Occipital lobe (tissue), 2 donors: ENCODE data around the gene PDCL3. TPM values are rescaled to one million over a fixed set of nuclear protein-coding genes. Genes with fewer than 3 reads are reported as not detected.
A peak's percentile ranks its signal among the peaks of the same experiment; 100 is the strongest.

ENCODE experiments used
- DNase-seq: peaks from one replicate; lab custom pipeline; 2025; lab: John Stamatoyannopoulos, UW
- total RNA-seq: library from RNA; depleted of rRNA; stranded (reverse); fragments of >200 nt; gene quantifications from one replicate; pipeline ENCODE4 v1.2.3, GENCODE V29; 2014

The PDCL3 gene
- total RNA-seq, 1 donor from 2014 or later: 8.1 TPM

DNA sequence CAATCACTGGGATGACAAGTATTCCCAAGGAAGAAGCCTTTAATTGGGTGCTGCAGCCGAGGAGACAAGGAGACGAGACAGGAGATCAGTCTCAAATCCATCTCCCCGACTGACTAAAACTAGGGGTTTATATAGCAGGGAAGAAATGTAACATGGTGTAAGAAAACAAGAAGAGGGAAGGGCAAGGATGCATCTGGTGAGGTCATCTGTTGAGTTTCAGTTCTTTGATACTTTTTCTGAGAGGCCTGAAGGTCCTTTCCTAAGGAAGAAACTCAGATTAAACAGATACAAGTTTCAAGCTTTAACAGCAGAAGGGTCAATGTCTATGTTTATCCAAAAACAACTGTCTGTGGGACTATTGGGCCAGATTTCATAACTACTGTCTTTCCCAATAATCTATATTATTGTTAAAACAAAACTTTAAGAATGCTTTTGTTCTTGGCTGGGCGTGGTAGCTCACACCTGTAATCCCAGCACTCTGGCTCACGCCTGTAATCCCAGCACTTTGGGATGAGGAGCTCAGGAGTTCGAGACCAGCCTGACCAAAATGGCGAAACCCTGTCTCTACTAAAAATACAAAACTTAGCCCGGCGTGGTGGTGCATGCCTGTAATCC, 2.5 kb upstream of the PDCL3 start:
- no peak for DNase-seq

DNA sequence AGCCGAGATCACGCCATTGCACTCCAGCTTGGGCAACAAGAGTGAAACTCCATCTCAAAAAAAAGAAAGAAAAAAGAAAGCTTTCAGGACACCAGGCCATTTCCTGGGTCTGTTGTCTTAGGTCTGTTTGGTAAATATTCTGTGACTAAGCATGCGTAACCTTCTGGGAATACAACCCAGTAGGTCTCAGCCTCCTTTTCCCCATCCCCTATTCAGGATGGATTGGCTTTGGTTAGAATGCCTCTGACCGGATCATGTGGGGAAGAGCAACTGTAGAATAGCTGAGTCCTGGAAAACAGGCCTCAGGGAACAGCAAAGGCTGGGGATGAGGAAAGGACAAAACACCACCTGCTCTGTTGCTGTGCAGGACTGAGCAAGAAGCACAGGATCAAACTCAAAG, 1.6 kb upstream of the PDCL3 start:
- no peak for DNase-seq

DNA sequence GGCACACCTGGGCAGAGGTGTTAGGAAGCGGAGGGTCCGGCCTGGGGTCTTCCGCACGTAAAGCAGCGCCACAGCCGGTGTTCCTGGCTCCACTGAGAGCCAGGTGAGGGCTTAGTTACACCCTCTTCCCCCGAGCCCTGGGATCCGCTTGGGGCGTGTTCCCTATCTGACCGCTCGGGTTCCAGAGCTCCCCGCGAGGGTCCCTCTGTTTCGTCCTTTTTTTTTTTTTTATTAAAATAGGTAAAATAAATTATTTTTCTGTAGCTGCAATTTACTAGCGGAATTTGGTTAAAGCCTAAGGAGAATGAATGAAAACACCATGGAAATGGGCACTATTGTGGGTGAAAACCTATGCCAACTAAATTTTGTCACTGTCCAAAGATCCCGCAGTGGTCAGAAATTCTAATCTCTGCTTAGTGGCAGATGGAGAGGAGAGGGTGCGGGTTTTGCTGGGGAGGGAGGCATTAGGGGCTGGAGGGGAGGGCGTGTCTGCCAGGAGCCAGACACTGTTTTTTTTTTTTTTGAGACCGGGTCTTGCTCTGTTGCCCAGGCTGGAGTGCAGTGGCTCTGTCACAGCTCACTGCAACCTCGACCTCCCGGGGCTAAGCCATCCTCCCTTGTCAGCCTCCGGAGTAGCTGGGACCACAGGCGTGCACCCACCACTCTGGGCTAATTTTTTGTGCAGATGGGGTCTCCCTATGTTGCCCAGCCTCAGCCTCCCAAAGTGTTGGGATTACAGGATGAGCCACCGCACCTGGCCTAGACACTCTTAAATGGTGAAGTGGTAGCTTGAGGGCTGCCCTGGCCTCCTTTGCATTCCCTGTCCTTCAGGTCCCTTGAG, 834 bp downstream of the PDCL3 start:
- DNase-seq: no peak

DNA sequence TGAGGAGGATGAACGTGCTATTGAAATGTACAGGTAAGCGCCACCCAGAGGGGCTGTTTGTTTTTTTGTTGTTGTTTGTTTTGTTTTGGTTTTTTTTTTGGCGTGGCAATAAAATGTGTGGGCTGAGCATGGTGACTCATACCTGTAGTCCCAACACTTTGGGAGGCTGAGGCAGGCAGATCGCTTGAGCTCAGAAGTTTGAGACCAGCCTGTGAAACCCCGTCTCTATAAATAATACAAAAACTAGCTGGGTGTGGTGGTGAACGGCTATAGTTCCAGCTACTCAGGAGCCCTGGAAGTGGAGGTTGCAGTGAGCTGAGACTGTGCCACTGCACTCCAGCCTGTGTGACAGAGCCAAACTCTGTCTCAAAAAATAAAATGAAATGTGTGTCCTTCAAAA, 6.2 kb downstream of the PDCL3 start:
- no peak for DNase-seq

DNA sequence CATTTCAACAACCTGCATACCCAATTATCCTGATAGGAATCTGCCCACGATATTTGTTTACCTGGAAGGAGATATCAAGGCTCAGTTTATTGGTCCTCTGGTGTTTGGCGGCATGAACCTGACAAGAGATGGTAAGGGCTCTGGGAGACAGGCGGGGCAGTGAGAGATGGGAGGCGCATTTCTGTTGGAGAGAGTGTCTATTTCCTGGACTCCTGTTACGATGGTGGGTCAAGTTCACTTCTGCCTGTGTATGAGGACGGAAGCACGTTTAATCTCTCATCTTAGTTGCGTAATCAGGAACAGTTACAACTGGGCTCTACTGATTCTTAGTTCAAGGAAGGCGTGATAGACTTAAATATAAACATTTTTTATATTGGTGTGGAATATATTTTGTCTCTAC, 8.9 kb downstream of the PDCL3 start:
- DNase-seq: no peak

DNA sequence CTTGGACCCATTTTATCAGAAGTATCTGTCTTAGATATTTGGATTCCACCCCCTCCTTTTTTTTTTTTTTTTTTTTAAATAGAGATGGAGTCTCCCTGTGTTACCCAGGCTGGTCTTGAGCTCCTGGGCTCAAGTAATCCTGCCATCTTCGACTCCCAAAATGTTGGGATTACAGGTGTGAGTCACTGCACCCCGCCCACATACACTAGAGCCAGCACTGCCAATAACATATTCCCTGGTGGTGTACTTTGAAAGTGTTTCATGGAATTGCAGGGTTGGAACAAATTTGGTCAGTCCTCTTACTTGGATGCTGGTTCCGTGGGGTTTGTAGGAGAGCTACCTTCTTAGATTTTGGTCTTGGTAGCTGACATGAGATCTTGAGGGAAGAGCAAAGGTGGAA, 15.0 kb downstream of the PDCL3 start:
- DNase-seq: peak; percentile 36

DNA sequence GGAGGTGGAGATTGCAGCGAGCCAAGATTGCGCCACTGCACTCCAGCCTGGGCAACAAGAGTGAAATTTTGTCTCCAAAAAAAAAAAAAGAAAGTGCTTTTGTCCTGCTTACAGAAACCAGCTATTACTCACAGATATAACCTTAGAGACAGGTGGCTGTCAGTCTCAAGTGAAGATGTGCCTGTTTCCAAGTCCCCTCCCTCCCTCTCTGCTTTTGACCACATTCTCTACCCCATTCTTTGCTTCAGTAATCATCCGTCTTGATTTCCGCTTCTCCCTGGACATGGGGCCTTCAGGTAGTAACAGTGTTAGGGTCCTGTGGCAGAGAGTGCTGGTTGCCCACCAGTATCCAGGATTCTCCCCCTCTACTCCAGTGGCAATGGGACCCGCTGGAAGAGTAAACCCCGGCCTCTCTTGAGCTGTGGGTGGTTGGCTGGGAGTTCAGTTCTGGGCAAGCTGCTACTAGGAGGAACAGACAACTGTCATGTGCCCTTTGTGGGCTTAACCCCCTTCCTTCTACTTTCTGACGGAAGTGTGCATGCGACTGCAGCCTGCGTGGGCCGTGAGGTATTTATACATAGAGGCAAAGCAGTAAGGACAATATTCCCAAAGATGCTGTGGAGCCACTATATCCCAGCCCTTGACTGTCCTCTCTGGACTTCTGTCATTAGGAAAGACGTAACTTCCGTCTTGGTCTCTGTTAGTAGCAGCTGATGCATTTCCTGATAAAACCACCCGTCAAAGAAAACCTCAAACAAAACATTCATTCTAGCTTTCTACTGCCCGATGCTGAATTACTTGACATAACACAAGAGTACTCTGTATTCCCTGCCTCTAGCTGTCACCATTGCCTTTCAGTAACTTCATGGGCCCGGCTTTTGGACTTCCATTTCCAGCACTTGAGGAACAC, 17.8 kb downstream of the PDCL3 start:
- no peak for DNase-seq

DNA sequence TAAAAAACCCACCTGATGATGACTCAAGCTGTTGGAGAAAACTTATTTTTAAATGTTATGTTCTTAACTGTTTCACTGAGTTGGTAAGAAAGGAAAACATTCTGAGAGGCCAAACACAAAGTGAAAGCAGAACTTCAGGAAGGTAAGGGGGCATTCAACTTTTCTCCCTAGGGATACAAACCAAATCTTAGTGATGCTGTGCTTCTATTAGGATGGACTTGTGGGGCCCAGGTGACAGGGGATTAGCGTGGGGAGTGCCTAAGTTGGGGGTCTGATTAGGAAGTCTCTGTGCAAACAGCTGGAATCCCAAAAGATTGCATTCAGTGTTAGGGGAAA, 18.5 kb downstream of the PDCL3 start:
- DNase-seq: no peak

DNA sequence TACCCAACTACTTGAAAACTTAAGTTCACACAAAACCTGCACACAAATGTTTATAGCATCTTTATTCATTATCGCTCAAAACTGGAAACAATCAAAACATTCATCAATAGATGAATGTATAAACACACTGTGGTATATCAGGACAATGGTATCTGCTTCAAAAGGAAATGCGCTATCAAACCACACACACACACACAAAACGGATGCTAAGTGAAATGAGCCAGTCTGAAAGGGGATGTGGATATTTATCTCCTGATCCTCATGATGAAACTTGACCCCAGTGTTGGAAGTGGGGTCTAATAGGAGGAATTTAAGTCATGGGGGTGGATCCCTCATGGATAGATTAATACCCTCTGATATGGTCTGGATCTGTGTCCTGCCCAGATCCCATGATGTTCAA, 22.0 kb downstream of the PDCL3 start:
- DNase-seq: no peak

DNA sequence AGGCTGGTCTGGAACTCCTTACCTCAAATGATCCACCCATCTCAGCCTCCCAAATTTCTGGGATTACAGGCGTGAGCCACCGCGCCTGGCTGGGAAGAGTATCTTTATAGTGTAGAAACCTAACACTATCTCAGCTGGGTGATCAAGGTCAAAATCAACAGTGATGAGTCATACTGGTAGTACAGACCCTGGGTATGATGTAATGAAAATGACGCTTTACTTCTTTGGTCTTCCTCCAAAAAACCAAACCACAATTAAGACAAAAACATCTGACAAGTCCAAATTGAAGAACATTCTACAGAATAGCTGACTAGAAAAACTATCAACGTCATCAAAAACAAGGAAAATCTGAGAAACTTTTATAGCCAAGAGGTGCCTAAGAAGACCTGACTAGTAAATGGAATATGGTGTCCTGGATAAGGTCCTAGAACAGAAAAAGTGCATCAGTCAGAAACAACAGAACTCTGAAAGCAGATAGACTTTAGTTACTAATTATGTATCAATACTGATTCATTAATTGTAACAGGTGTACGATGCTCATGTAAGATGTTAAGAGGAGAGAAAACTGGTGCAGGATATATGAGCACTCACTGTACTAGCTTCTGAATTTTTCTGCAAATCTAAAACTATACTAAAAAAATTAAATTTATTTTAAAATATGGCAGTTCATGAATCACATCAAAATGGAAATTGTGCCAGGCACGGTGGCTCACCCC, 25.4 kb downstream of the PDCL3 start:
- DNase-seq: no peak

DNA sequence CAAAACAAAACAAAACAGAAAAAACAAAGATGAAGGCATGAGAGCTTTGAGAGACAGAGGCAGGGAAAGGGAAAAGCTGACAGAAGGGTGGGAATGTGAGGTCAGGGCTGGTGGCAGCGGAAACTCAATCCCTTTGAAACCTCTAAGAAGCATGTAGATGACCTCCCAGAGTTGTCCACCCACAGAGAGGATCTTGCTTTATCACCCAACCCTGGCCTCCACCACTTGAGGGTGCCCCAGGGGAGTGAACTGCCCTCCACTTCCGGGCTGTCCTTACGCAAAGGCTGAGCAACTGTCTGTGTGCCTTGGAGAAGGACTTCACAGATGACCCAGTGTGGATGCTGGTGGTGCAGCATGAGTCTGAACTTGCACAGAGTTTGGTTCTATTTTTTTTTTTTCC, 26.7 kb downstream of the PDCL3 start:
- no peak for DNase-seq

DNA sequence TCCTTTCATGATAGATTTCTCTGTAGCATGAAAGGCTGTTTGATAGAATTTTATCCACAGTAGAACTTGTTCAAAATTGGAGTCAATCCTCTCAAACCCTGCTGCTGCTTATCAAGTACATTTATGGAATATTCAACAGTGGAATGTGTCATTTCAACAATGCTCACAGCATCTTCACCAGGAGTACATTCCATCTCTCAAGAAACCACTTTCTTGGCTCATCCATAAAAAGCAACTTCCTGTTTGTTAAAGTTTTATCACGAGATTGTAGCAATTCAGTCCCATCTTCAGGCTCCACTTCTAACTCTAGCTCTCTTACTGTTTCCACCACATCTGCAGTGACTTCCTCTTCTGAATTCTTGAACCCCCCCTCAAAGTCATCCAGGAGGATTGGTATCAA, 29.4 kb downstream of the PDCL3 start:
- DNase-seq: no peak

DNA sequence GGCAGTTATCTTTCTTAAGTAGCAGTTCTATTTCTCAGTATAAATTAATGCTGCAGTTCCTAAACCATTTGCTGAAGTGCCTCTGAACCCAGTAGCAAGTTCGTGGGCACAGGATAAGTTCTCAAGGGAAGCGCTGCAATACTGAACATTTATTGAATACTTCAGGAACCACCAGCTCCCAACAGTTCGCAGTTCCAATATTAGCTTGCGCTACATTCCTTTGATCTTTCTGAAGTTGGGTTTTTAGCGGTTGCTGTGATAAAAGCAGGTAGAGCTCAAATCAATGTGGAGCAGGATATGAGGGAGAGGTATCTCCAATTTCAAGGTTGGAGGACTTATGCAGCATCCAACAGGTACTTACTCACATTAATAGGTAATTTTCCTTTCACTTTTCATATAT, 33.7 kb downstream of the PDCL3 start:
- DNase-seq: no peak

DNA sequence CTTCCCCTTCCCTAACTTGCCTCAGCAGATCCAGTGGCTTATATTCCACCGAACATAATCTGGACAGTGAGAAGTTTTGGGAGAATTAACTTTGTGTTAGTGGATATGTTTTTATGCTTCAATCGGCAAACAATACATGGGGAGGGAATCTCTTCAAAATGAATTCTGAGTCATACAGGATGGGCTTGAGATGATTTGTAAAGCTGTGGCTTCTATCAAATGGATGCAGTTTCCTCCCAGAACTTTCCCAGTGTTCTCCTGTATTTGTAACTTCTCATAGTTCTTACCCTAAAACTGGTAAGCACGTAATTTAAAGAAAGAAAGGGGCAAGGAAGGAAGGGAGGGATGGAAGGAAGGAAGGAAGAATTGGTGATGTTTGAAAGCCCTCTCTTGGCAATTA, 36.8 kb downstream of the PDCL3 start:
- DNase-seq: no peak

DNA sequence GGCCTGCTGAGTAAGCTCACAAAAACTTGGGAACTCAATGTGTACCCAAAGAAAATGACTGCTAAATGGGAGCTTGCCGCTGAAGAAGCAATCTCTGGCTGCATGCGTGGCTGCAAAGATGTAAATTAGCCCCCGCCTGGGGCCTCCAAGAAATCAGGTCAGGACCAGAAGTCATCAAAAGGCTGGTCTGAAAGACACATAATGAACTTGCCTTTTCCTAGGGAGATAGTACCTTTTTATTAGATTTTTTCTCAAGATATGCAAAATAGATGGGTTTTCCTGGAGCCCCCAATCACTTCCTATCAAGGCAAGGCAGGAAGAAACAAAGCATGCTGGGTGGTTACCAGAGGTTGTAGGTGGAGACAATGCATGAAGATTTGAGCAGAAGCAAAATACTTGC, 38.9 kb downstream of the PDCL3 start:
- no peak for DNase-seq

DNA sequence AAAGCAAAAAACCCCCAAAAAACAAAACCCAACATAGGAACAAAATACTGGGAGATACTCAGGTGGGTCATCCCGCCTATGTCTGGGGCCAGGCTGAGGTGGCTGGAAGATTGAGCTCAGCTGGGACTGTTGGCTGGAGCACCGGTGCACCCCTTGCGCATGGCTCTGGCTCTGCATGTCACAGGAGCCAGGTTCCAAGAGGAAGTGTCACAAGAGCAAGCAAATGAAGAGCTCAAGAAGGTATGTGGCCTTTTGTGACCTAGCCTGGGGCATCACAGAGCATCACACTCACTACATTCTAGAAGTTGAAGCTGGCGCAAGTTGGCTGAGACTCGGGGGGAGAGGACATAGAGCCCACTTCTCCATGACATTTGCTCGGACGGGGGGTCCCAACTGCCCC, 40.6 kb downstream of the PDCL3 start:
- no peak for DNase-seq

DNA sequence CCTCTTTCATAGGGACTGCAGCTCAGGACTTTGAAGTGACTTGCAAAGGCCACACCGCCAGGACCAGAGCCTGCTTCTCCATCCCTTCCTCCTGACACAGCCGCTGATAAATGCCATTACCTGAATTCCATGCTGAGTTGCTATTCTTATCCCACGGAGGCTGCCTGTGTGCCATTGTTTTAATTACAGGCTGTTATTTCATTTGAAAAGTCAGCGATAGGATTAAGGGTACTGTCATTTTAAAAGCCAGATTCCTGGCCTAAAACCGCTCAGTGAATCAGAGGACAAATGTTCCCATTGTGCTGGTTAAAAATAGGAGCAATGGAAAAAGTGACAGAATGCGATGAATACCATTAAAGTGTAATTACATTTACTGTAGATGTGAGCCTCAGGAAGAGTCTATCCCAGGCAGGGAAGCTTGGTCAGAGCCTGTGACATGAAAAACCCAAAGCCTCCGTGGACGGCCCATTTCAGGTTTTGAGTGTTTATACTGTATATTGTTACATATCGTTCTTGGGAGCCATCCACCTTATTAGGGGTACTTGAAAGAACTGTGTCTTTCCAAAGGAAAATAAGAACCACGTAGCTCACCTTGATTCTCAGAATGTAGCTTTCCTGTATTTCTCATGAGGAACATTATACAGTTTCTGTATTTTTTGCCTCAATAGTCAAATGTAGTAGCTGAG, 41.3 kb downstream of the PDCL3 start:
- DNase-seq: no peak

DNA sequence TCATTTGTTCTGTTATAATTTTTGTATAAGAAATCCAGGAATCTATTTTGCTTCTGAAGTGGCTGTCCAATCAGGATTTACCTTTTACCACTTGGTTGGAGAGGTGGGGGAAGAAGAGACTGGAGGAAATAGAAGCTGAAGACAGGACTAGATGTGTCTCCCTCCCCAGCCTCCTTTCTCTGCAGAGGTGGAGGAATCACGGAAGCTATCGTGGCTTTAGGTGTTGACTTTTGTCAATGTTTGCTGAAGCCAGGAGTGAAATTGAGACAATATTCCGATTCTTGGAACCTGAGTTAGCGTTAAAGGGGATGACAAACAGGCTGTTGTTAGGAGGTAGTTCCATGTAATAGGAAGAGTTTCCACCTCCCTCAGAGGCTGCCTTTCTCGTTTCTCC, 43.5 kb downstream of the PDCL3 start:
- DNase-seq: no peak

DNA sequence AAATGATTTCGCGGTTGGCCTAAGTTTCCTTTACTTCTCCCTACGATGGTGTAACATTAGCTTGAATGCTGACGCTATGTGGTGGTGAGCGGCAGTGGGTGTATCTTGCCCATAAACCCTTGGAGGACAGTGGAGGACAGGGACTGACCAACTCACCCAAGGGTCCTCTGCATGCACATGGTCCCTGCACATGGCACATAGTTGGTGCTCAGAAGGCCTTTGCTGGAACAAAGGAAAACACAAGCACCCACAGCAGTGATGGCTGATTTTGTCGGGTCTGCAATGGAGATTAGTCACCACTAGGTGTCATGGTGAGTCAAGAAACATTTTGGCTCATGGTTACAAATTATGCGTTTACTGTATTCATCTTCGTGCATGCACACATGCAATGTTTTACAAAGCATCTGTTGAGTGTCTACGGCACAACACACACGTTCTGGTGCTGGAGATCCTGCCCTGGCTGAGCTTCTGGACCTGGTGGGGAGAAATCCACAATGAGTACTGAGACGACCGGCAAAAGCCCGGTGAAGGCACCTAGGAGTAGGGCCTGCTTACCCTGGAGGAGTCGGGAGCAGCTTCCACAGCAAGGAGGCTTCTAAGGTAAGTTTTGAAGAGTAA, 44.0 kb downstream of the PDCL3 start:
- peak; percentile 35 for DNase-seq

DNA sequence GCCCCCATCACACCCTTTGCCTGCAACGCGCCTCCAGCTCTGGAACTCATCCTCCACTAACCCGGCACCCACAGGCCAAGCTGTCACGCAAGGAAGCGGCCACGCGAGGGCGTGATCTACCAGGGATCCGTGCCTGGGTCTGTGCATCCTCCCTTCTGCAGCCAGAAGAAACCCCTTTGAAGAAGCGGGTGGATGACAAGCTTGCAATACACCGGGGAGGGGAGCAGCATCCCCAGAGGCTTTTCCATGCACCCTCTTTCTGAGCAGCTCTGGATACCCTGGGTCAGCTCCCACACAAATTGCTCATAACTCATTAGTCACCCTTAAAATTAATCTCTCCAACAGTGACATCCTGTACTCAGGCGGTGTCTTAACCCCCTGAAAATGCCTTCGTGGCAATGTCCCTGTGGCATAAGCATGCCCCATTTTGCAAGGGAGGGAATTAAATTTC, 47.6 kb downstream of the PDCL3 start:
- DNase-seq: peak; percentile 76
